Measurements from ENCODE around the gene PTTG1IP. TPM values are rescaled to one million over a fixed set of nuclear protein-coding genes. Genes with fewer than 3 reads are reported as not detected.
"Not testable (repeated sequence)": the region's sequence is repeated elsewhere in the genome, so short reads cannot be mapped to it uniquely, and the experiment has no call there.

Gene PTTG1IP
- total RNA-seq, 4 donors from 2014 or later, result 256 to 374 (median 309) TPM

DNA sequence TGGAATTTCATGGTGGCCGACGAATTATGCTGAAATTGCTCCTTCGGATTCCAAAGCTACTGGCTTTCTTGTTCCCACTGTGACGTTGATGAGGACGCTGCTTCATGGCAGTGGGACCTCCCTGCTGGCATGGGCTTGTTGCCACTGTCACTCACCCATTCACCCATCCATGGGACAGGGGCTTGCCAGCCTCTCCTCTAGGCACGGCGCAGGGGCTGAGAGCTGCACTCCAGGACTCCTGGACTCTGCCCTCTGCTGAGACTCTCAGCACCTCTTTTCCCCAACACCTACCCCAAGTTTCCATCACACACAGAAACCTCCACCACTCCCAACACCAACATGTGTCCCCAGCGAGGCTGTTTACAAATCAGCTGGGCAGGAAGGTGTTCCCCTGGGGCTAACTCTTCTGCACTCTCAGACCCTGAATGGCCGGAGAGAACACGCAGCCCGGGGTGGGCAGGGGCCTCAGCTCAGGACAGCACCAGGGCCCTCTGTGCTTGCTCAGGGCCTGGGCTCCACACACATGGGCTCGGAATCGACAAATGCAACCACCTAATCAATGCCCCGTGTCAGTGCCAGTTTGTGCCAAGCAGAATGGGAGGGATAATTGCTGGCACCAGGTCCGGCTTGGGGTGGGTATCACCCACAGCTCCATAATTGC is 44.1 kb upstream of the PTTG1IP start:
- H3K27me3 ChIP-seq, result no peaks in the 10 kb centered on the region
- TF ChIP-seq, protein P1, sequence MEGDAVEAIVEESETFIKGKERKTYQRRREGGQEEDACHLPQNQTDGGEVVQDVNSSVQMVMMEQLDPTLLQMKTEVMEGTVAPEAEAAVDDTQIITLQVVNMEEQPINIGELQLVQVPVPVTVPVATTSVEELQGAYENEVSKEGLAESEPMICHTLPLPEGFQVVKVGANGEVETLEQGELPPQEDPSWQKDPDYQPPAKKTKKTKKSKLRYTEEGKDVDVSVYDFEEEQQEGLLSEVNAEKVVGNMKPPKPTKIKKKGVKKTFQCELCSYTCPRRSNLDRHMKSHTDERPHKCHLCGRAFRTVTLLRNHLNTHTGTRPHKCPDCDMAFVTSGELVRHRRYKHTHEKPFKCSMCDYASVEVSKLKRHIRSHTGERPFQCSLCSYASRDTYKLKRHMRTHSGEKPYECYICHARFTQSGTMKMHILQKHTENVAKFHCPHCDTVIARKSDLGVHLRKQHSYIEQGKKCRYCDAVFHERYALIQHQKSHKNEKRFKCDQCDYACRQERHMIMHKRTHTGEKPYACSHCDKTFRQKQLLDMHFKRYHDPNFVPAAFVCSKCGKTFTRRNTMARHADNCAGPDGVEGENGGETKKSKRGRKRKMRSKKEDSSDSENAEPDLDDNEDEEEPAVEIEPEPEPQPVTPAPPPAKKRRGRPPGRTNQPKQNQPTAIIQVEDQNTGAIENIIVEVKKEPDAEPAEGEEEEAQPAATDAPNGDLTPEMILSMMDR (IDR thresholded peaks at IDR 0.05), result no peak
- no peak for TF ChIP-seq POLR2A (IDR thresholded peaks at IDR 0.05)
- DNase-seq, result no peak
- intact Hi-C loops (cut with DNase I), result no loop called here
- H3K27ac ChIP-seq, result no peak overlapping the region
- no peaks in the 10 kb centered on the region for H3K36me3 ChIP-seq
- H3K4me1 ChIP-seq, result no peaks in the 10 kb centered on the region
- no peaks in the 10 kb centered on the region for H3K9me3 ChIP-seq
- H3K4me3 ChIP-seq (replicated peaks in 1 of 3), result no peak overlapping the region
- WGBS, 2 donors, result 77 to 85% methylated on average over 9 to 13 of the region's 15 CpGs

DNA sequence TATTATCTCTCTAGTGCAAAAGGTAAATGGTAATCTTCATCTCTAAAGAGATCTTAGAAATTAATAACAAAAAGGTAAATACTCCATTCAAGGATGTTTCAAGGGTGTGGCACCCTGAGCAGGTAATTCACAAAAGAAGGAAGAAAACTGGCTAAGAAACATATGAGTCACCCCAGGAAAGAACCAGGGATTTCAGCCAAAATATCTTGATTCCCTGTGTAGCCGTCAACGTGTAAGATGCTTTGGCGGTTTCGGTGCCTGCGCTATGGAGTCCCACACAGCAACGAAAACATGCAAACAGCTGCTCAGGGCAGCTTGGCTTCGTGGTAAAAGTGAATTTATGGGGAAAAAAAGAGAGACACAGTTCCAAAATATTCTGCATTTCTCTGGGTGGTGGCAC is 43.5 kb upstream of the PTTG1IP start:
- 73 to 78% methylated on average over 7 of the region's 7 CpGs for WGBS, 2 donors
- Histone ChIP-seq H3K4me3 (replicated peaks in 1 of 3) (no peak overlapping the region), H3K27ac (no peak overlapping the region), H3K27me3 (no peaks in the 10 kb centered on the region), H3K36me3 (no peaks in the 10 kb centered on the region), H3K4me1 (peaks cover 0 to 2% of the 10 kb centered on the region in 2 donors), H3K9me3 (no peaks in the 10 kb centered on the region)
- DNase-seq, result no peak
- intact Hi-C loops (cut with DNase I), result no loop called here
- TF ChIP-seq, protein P1 (IDR thresholded peaks at IDR 0.05), result no peak
- TF ChIP-seq POLR2A (IDR thresholded peaks at IDR 0.05), result no peak

DNA sequence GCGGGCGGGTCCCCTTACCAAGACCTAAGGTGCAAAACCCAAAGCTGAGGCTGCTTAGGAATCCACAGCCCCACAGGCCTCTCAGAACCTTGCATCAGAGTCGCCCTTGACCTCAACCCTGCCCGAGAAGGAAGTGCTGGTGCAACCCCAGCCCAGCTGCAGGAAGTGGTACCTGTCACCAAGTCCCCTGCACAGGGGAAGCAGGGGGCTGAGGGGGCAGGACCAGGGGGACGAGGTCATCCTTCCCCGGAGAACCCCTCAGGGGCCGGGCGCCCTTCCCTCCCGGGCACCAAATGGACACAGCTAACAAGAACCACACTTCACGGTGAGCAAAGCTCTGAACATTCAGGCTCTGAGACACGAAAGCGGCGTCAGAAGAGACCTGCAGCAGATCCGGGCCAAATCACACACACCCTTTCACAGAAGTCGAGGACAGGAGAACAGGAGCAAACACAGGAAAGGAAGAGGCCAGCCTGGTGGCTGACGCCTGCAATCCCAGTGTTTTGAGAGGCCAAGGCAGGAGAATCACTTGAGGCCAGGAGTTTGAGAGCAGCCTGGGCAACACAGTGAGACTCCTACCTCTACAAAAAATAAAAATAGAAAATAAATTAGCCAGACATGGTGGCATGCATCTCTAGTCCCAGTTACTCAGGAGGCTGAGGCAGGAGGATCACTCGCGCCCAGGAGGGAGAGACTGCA is 40.8 kb upstream of the PTTG1IP start:
- TF ChIP-seq, protein P1 (IDR thresholded peaks at IDR 0.05), result no peak
- no peak for TF ChIP-seq POLR2A (IDR thresholded peaks at IDR 0.05)
- H3K27ac ChIP-seq, result no peak overlapping the region
- no peaks in the 10 kb centered on the region for H3K36me3 ChIP-seq
- no peak overlapping the region for H3K4me3 ChIP-seq (replicated peaks in 1 of 3)
- peaks cover 8 to 25% of the 10 kb centered on the region in 2 donors for H3K4me1 ChIP-seq
- H3K9me3 ChIP-seq, result no peaks in the 10 kb centered on the region
- no peaks in the 10 kb centered on the region for H3K27me3 ChIP-seq
- intact Hi-C loops (cut with DNase I), result no loop called here
- 83 to 93% methylated on average over 13 to 18 of the region's 18 CpGs for WGBS, 2 donors
- DNase-seq, result no peak

DNA sequence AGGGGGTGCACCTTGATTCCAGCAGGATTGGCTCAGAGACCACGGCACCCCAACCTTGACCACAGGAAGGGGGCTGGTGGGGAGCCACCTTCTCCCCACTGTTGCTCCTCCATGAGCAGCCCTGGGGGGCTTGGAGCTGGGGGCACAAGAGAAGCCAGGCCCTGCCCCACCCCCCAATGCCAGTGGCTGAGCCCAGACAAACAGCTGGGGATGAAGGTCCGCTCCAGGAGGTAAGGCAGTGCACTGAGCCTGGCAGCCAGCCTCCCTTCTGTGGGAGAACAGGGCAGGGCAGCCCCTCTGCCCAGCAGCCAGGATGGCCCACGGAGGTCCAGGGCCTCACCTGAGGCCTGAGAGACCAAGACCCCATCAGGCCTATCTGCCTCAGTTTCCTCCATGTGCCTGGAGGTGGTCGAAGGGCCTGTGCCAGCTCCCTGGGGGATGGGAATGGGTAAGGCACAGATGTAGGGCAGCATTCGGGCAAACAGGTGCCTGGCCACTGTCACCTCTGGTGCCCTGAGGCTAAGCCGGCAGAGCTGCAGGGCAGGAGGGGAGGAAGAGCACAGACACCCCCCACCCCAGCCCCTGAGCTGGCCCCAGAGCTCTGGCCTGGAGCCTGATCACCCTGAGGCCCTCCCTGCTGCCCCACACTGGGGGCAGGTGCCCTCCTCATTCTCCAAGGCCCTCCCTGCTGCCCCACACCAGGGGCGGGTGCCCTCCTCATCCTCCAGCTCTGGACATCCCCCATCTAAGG is 40.1 kb upstream of the PTTG1IP start:
- DNase-seq, result no peak
- Histone ChIP-seq H3K9me3 (no peaks in the 10 kb centered on the region), H3K4me1 (peaks cover 8 to 25% of the 10 kb centered on the region in 2 donors), H3K27ac (no peak overlapping the region), H3K36me3 (no peaks in the 10 kb centered on the region), H3K4me3 (replicated peaks in 1 of 3) (no peak overlapping the region), H3K27me3 (no peaks in the 10 kb centered on the region)
- intact Hi-C loops (cut with DNase I), result no loop called here
- 90% methylated on average over 2 to 5 of the region's 7 CpGs for WGBS, 2 donors
- no peak for TF ChIP-seq POLR2A (IDR thresholded peaks at IDR 0.05)
- TF ChIP-seq, protein P1 (IDR thresholded peaks at IDR 0.05), result no peak

DNA sequence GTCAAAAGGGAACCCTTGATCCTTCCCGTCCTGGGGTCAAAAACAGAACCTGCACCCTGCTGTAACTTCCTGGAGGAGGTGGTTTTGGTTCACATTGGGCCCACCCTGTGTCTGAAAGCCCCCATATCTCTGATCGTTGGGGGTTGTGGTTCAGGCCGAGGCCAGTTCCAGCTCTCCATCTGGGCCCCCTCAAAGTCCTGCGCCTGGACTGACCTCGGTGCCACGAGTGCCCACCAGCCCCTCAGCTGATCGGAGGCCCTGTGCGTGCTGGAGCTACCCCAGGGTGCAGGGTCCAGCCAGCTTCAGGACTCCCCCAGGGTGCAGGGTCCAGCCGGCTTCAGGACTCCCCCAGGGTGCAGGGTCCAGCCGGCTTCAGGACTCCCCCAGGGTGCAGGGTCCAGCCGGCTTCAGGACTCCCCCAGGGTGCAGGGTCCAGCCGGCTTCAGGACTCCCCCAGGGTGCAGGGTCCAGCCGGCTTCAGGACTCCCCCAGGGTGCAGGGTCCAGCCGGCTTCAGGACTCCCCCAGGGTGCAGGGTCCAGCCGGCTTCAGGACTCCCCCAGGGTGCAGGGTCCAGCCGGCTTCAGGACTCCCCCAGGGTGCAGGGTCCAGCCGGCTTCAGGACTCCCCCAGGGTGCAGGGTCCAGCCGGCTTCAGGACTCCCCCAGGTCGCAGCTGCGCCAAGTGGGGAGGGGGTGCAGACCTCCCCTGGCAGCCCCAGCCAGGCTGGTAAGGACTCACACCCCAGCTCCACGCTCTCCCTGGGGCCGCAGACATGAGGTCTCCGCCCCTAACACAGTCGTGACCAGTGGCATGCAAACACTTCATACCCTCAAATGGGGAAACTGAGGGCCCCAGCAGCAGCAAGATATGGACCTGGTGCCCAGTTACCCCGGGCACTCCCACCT is 39.3 kb upstream of the PTTG1IP start:
- H3K9me3 ChIP-seq; intact Hi-C loops (cut with DNase I); DNase-seq; H3K36me3 ChIP-seq; H3K27ac ChIP-seq; H3K27me3 ChIP-seq; H3K4me3 ChIP-seq (replicated peaks in 1 of 3): not testable (repeated sequence)
- H3K4me1 ChIP-seq, result peaks cover 8 to 25% of the 10 kb centered on the region in 2 donors
- 80 to 89% methylated on average over 3 to 8 of the region's 25 CpGs for WGBS, 2 donors

Measured in thyroid gland (tissue), 4 donors.